GM18526 (cell line): Measurements from ENCODE around the gene LRGUK.

Experiments used
- POLR2A ChIP-seq: IDR thresholded peaks from 3 replicates; pipeline ENCODE4 v1.6.1; 2011; ENCODE audit not compliant: insufficient read length; ENCODE audit errors: extremely low read depth

The LRGUK gene

DNA sequence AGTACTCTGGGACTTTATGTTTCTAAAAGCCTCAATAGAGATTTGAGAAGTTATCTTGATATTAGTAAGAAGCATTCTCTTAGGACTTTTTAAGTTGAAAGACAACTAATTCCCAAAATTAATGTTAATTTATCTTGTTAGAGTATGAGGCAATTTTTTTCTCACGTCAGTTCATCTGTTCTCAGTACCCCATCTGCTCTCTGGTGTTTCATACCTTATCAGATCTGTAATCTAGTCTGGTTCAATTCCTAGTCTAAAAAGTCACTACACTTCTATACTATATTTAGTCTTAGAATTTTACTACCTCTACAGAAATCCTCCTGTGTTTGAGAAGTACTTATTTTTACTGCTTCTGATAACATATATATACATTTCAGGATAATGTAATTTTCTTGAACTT, 66.1 kb downstream of the LRGUK start:
- TF ChIP-seq POLR2A, result no peak

DNA sequence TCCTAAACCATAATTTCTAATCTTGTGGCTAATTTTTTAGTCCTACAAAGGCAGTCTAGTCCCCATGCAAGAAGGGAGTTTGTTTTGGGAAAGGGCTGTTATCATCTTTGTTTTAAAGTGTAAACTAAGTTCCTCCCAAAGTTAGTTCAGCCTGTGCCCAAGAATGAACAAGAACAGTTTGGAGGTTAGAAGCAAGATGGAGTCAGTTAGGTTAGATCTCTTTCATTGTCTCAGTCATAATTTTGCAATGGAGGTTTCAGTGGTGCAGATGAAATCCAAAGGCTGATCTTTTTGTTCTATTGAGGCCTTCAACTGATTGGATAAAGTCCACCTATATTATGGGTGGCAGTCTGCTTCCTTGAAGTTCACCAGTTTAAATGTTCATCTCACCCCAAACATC, 68.1 kb downstream of the LRGUK start:
- TF ChIP-seq POLR2A, result no peak

DNA sequence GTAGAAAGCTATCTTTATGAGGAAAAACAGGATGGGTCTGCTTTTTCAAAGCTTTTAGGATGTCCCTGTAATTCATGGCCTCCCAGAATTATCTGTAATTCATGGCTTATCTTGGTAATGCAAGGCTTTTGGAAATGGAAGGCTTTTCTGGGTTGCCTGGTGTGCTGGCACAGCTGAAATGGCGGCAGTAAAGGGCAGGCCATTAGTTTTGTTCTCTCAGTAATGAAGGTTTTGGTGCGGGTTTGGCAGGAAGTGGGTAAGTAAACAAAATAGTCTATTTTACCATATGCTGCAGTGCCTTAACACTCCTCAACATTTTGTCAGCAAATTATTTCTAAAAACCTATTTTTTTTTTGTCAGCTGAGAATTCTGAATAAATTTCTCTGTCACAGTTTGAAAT, 69.3 kb downstream of the LRGUK start:
- TF ChIP-seq POLR2A, result no peak

DNA sequence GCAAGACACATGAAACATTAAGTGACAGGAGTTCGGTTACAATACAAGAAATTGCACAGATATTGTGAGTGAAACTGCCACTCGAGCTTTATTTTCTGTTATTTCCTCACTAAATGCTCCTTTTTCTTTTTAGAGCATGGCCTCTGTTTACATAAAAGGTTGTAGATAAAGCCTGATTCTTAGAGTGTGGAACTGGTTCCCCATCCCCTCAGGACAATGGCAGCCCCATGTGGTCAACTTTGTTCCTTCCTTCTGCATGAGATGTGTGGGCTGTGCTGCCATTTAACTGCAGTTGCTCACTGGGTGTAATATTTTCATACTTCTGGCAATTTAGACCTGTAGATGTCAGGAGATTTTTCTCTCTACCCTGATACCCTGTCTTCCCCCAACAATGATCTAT, 70.2 kb downstream of the LRGUK start:
- TF ChIP-seq POLR2A, result no peak

DNA sequence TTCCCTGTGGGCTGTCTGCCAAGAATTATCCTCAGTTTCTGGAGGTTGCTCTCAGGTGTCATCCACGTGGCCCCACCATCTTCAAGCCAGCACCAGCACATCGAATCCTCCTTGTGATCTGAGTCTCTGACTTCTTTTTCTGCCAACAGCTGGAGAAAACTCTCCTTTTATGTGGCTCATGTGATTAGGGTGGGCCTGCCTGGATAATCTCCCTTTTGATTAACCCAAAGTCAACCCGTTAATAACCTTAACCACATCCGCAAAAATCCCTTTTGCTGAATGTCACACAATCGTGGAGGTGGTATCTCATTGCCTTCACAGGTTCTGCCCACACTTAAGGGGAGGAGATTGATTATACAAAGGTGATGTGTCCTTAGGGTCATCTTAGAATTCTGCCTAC, 73.8 kb downstream of the LRGUK start:
- no peak for TF ChIP-seq POLR2A

DNA sequence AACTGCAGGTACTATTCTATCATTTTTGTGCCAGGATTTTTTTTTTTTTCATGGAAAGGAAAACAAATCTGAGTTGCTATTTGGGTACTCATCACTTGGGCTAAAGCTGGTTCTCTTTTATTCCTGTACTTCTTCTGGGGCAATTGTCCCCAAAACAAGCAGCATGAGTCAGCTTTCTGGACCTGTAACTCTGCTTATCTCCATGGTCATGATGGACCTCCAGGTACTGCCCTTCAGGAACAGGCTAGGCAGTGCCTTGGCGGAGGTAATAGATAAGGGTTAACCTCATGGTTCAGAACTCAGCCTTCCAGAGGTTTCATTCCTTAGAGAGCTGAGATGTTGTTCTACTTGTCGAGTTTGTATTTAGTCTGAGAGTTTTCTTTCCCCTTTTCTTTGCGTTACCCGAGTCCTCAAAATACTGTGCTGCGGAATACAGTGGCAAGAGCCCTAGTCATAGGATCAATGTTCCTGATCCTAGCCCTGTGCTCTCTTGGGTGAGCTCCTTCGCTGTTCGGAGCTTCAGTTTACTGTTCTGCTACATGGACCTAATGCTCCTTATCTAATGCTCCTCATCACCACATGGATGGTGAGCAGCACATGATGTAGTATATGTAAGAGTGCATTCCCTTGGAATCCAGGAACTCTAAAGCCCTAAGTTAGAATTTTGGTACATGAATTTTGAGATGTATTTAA, 74.6 kb downstream of the LRGUK start:
- TF ChIP-seq POLR2A, result no peak

DNA sequence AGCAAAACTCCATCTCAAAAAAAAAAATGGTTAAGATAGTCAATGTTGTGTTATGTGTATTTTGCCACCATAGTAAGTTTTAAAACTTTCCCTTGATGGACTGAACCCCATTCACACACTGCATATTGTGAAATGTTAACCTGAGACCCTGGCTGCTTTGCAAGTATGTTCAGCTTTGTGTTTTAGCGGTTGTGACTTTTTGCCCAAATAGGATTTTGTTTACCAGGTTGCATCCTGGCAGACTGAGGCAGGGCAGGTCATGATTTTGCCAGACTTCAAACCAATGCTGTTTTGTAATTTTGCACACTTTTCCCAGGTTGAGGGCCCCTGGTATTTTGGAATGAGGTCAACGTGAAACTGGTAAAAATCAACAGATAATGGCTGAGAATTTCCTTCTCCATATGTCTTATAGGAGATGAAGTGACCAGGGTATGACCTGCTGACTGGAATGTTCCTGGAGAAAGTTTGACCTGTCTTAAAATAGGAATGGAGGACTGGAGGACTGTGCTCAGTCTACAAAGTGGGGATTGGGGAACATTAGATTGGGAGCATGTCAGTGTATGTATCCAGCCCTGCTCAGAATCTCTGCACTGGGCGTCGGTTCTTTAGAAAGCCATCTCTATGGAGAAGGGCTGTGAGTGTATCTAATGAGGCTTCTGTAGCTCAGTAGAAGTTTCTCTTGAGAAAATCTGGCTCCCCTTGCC, 76.2 kb downstream of the LRGUK start:
- TF ChIP-seq POLR2A, result no peak

DNA sequence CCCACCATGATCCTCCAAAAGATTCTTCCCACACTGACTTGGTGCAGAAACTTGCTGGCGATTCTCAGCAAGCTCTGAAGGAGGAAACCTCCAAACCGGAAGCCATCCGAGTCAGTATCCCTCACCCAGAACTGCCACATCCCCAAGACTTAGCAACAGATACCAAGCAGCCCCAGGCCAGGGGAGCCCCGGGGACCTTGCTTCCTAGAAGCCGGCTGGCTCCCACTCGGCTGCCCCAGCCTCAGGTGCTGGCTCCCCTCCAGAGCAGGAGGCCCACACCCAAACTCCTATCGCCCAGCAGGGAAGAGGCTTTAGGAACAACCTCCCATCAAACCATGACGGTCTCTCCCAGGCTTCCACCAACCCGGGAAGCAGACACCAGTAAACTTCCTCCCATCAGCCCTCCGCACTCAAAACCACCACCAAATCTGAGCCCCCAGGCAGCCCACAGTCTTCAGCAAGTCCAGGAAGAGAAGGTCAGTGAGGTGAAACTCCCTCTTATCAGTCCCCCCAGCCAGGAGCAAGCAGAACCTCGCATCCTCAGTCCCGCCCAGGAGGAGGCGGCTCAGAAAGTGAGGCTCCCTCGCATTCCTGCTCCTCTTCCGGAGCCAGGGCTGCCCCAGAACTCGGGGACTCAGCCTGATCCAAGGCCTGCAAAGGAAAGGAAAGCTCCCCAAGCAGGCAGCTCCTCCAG, 82.3 kb downstream of the LRGUK start:
- TF ChIP-seq POLR2A, result no peak

DNA sequence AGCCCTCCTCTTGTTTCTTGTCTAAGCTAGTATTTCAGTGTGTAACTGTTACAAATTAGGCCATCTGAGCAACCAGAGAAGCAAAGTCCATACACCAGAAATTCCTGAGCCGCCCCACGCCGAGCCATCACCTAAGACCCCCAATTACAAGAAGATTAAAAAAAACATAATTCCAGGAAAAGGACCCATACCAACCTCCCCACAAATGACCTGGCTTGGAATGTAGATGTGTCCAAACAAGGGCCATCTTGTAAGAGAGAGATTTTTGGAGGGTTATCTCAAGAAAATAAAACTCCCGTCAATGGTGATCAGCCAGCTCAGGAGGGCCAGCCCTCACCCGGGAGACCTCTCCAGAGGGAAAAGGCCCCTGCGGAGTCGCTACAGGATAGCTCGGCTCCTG, 83.1 kb downstream of the LRGUK start:
- TF ChIP-seq POLR2A, result no peak

DNA sequence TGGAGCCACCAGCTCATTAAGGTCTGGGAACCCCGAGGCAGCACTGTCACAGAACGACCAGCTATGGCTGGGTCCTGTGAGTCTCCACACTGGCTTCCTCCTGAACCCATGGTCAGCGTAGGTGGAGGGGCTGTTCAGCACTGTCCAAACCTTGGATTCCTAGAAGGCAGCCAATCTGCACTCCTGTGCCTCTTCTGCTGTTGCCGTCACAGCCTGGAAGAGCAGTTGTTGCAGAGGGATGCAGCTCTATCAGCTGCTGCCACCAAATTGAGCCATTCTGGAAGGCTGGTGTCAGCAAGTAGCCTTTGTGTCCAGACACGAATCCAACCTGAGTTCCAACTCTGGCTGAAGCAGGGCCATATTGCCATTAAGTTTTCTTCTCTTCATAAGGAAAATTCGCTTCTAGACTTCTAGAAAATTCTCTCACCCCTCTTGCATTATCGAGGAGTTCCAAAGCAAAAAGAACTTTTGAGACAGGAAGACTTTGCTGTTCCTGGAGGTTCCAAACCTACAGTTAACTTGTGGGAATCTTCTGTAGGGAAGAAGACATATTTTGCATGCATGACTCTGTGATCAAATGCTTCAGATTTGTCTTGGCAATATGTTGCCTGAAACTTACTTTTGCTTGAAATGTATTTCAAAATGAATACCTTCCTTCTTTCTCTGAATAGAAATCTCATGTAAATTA, 84.0 kb downstream of the LRGUK start:
- no peak for TF ChIP-seq POLR2A

DNA sequence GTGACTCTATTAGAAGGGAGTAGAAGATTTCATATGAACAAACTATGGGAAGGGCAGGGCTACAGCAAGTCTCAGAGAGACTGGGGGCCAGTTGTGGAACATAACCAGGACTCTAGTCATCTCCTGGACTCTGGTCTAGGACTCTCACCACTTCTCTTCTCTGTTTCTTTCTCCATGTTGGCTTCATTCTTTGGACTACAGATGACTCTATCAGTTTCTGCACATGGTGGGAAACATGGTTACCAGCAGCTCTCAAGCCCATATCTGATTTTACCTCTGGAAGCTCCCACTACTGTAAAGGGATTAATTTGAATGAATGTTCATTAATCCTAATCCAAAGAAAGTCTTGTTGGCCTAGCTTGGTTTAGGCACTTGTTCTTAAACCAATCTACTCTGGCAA, 84.7 kb downstream of the LRGUK start:
- no peak for TF ChIP-seq POLR2A

DNA sequence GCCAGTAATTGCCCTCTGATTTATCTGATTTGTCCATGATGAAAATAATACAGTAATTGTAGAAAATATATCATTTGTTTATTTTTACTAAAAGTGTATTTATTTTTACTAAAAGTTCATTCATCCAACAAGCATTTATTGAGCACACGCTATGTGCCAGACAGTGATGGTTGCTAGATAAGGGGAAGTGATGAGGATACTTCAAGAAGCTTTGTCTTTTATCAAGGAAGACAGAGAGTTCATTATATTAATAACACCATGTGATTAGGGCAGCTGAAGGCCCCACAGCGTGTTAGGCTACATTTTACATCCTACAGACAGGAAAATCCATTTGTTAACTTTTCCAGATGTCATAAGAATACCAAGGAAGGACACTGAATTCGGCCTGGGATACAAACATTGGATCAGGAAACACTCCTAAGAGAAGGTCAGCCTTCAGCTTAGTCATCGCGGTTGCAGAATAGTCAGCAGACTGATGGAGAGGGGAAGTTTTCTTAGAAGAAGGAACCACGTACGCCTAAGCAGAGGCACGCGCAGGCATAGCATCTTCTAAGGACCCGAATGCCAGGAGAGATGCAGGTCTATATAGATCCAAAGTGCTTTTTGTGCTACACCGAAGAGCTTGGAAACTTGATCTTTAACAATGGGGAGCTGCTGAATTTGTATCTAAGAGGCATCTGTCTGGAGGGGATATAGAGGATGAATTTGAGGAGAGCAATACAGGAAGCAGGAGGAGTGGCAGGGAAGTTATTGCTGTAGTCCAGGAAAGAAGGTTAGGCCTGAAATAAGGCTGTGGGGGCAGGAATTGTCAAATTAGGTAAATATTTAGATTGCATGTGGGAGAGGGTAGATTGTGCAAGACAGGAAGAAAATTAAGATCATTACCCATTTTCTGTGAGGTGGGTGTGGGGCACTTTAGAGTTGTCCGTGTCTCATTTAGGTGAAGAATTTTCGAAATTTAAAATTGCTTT, 85.7 kb downstream of the LRGUK start:
- TF ChIP-seq POLR2A, result no peak

DNA sequence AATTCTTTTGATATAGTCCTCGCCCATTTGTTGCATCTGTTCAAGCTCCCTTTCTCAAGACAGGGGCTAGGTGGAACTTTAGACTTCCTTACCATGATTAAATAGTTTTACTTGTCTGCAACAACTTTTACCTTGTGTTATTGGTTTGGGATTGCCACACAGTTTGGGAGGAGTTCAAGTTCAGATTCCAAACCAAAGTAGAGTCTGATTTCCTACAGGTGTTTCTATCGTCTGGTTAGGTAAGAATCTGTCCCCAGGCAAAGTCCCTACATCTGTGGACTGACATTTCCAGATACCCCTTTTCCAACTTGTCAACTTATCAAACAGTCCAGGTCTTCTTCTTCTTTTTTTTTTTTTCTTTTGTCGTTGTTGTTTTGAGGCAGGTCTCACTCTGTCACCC, 93.1 kb downstream of the LRGUK start:
- TF ChIP-seq POLR2A, result no peak

DNA sequence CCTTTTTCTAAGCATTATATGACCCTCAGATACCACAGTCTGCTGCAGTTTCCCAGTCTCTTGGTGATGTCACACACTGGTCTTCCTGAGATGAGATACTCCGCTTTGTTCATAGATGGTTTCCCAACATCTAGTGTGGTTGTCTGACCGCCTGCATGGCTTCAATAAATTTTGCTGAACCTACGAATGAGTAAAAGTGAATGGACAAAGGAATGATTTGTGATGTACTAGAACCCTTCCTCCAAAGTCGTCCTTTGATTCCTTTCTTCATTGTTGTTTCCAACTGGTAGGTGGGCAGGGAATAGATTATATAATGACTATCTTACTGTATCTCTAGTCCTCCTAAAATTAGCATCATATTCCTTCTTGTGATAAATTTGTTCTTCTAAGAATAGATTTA, 107.1 kb downstream of the LRGUK start:
- TF ChIP-seq POLR2A, result no peak

DNA sequence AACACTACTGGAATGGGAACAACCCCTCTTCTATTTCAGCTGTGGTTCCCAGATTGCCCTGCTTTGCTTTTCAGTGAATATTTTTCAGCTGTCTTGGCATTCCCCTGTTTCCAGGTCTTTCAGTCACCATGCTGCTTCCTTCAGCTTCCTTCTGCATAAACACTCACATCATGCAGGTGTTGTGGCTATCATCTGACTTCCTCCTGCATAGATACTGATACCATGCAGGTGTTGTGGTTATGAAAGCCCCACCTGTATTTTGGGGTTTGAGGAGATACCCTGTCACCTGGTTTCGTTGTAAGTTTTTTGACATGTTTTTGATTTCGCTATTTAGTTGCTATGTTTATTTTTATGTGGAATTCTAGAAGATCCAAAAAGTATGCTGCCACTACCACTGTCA, 118.1 kb downstream of the LRGUK start:
- TF ChIP-seq POLR2A, result no peak
